ENCODE results near the gene IRX2. TPM values are rescaled to one million over a fixed set of nuclear protein-coding genes. Genes with fewer than 3 reads are reported as not detected.

The IRX2 gene
- total and polyA plus RNA-seq, 2 of the 4 experiments (the other 2 are of a cell fraction) = 0.36 to 0.97 TPM

DNA sequence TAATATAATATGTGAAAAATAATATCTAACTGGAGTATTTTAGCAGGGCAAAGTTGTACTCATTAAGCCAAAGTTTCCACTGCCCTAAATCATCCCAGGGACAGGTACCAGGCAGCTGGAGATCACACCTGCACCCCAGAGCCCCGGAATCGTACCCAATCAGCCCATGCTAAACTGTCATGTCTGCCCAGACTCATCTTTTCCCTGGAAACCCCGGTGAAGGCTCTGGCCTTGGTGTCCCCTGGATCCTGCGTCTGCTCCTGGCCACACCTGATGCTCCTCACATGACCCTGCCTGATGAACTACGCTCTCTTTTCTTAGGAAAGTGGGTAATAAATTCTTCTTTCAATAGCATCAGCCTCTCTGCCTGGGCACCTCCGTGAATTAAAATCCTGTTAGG, 15.6 kb upstream of the IRX2 start:
- no peak overlapping the region for H2BK20ac ChIP-seq (ENCODE audit: low read depth, low read length)
- no peak overlapping the region for H2AK9ac ChIP-seq (replicated peaks; ENCODE audit: low read depth, low read length, poor library complexity)
- intact Hi-C loops (cut with micrococcal nuclease) = no loop called here
- no peak overlapping the region for H3K56ac ChIP-seq (ENCODE audit: extremely low read depth, insufficient read depth, low read length)
- H4K5ac ChIP-seq (ENCODE audit: low read depth, low read length) = no peak overlapping the region
- no peaks in the 10 kb centered on the region for H3K79me1 ChIP-seq (ENCODE audit: low read depth in 1 of 2, low read length in 2 of 2)
- no peak overlapping the region for H3K4ac ChIP-seq (ENCODE audit: low read depth, low read length)
- H2BK5ac ChIP-seq (ENCODE audit: low read depth, low read length, poor library complexity, severe bottlenecking) = no peak overlapping the region
- no peak for TF ChIP-seq RCOR1 (IDR thresholded peaks at IDR 0.05; ENCODE audit: insufficient replicate concordance, low read length)
- no peak for TF ChIP-seq BHLHE40 (IDR thresholded peaks at IDR 0.05; ENCODE audit: low read depth, low read length)
- TF ChIP-seq SMC3 (IDR thresholded peaks at IDR 0.05; ENCODE audit: low read depth, low read length) = no peak
- no peak for TF ChIP-seq RAD21 (IDR thresholded peaks at IDR 0.05; ENCODE audit: low read length)
- TF ChIP-seq CHD1 (IDR thresholded peaks at IDR 0.05; ENCODE audit: low read depth, low read length) = no peak
- no peak for TF ChIP-seq POLR2A (IDR thresholded peaks at IDR 0.05; ENCODE audit: low read depth, low read length)
- no peak for TF ChIP-seq NFE2L2 (IDR thresholded peaks at IDR 0.05; ENCODE audit: low read depth, low read length)
- no peak for TF ChIP-seq FOS (IDR thresholded peaks at IDR 0.05; ENCODE audit: low read depth, low read length)
- no peak for TF ChIP-seq MAFK (IDR thresholded peaks at IDR 0.05; ENCODE audit: low read depth, low read length)
- TF ChIP-seq, protein P1, sequence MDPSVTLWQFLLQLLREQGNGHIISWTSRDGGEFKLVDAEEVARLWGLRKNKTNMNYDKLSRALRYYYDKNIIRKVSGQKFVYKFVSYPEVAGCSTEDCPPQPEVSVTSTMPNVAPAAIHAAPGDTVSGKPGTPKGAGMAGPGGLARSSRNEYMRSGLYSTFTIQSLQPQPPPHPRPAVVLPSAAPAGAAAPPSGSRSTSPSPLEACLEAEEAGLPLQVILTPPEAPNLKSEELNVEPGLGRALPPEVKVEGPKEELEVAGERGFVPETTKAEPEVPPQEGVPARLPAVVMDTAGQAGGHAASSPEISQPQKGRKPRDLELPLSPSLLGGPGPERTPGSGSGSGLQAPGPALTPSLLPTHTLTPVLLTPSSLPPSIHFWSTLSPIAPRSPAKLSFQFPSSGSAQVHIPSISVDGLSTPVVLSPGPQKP (IDR thresholded peaks at IDR 0.05; ENCODE audit: borderline replicate concordance, low read depth, low read length) = no peak
- TF ChIP-seq RFX5 (IDR thresholded peaks at IDR 0.05; ENCODE audit: low read depth, low read length) = no peak
- TF ChIP-seq USF2 (IDR thresholded peaks at IDR 0.05; ENCODE audit: low read depth, low read length) = no peak
- TF ChIP-seq MAZ (IDR thresholded peaks at IDR 0.05; ENCODE audit: borderline replicate concordance, low read depth, low read length) = no peak
- TF ChIP-seq, protein P2, sequence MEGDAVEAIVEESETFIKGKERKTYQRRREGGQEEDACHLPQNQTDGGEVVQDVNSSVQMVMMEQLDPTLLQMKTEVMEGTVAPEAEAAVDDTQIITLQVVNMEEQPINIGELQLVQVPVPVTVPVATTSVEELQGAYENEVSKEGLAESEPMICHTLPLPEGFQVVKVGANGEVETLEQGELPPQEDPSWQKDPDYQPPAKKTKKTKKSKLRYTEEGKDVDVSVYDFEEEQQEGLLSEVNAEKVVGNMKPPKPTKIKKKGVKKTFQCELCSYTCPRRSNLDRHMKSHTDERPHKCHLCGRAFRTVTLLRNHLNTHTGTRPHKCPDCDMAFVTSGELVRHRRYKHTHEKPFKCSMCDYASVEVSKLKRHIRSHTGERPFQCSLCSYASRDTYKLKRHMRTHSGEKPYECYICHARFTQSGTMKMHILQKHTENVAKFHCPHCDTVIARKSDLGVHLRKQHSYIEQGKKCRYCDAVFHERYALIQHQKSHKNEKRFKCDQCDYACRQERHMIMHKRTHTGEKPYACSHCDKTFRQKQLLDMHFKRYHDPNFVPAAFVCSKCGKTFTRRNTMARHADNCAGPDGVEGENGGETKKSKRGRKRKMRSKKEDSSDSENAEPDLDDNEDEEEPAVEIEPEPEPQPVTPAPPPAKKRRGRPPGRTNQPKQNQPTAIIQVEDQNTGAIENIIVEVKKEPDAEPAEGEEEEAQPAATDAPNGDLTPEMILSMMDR (conservative IDR thresholded peaks at IDR 0.05; ENCODE audit: low read depth, low read length) = no peak
- no peak for TF ChIP-seq MXI1 (IDR thresholded peaks at IDR 0.05; ENCODE audit: borderline replicate concordance, low read depth, low read length)
- no peak for TF ChIP-seq CEBPB (IDR thresholded peaks at IDR 0.05; ENCODE audit: low read depth, low read length)
- H3K9ac ChIP-seq (ENCODE audit: low read depth, low read length) = no peak overlapping the region
- H4K8ac ChIP-seq (ENCODE audit: low read depth in 2 of 2, low read length in 2 of 2) = no peak overlapping the region
- ChIA-PET CTCF (no interaction called here), POLR2A (ENCODE audit: unreplicated experiment) (no interaction called here)
- H3K14ac ChIP-seq (replicated peaks; ENCODE audit: low read depth, low read length) = no peak overlapping the region
- ATAC-seq (ENCODE audit: low read depth) (no peak), DNase-seq (no peak)
- no peak overlapping the region for H2BK120ac ChIP-seq (ENCODE audit: low read depth, low read length)
- no peak overlapping the region for H4K91ac ChIP-seq (ENCODE audit: insufficient read depth, low read depth, low read length)
- in situ Hi-C loops (cut with MboI; ENCODE audit: low sequenced_read_pairs) = no loop called here
- BruUV-seq (replicated peaks) = no TSS peak
- 80% methylated on average over 1 of the region's 6 CpGs; no CpG with 5 or more reads in 1 of the 2 experiments for WGBS, 2 experiments (ENCODE audit: extremely low coverage in 2 of 2, insufficient read length in 1 of 2)
- no peaks in the 10 kb centered on the region for H3K4me1 ChIP-seq (ENCODE audit: control insufficient read depth, insufficient read depth, low read length)
- H2AFZ ChIP-seq (replicated peaks; ENCODE audit: low read length, poor library complexity) = no peak overlapping the region
- H3K9me1 ChIP-seq (ENCODE audit: insufficient read depth, low read length) = no peaks in the 10 kb centered on the region
- H4K20me1 ChIP-seq (ENCODE audit: insufficient read depth, low read length) = no peaks in the 10 kb centered on the region
- peaks cover 7% of the 10 kb centered on the region; the same call in 1 of the 2 replicates for H3K9me3 ChIP-seq (ENCODE audit: control insufficient read depth, insufficient read depth, low read length)
- H3K4me2 ChIP-seq (ENCODE audit: low read depth, low read length) = no peak overlapping the region
- H3K23ac ChIP-seq (ENCODE audit: low read depth, low read length) = no peak overlapping the region
- no peak overlapping the region for H3K27ac ChIP-seq (ENCODE audit: insufficient read depth, low read length)
- H3K36me3 ChIP-seq (ENCODE audit: control insufficient read depth, insufficient read depth, low read length) = no peaks in the 10 kb centered on the region
- no peak overlapping the region for H3K18ac ChIP-seq (ENCODE audit: low read depth, low read length)
- dilution Hi-C loops (cut with HindIII; ENCODE audit: low sequenced_read_pairs, unreplicated experiment) = no loop called here
- no peaks in the 10 kb centered on the region for H3K27me3 ChIP-seq (ENCODE audit: control insufficient read depth, insufficient read depth, low read length)
- no peak overlapping the region for H2AK5ac ChIP-seq (ENCODE audit: low read depth, low read length)
- H2BK15ac ChIP-seq (ENCODE audit: low read depth, low read length) = no peak overlapping the region
- H3K4me3 ChIP-seq (ENCODE audit: insufficient read depth, low read depth, low read length) = no peak overlapping the region
